ENCODE results near the gene PLPPR2.

DNA sequence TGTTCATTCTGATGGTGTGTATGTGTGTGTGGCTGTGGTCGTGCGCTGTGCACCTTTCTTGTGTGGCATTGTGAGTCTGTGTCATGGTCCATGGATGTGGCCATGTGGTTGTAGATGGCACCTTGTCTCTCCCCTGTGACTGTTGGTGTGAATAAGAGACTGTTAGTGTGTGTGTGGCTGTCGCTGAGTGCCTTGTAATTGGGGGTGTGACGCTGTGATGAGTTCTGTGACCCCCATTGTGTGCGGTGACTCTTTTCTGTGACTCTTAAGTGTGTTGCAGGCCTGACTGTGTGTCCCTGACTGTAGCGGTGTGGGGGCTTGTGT lies 804 bp downstream of the PLPPR2 start:
- TF ChIP-seq CTCF (IDR thresholded peaks at IDR 0.05; ENCODE audit: insufficient read depth, low read length) (no peak), REST (IDR thresholded peaks at IDR 0.05; ENCODE audit: insufficient replicate concordance, low read depth) (no peak), POLR2AphosphoS5 (IDR thresholded peaks at IDR 0.05; ENCODE audit: low read depth) (no peak; the same call in 1 of the 2 replicates), GABPA (IDR thresholded peaks at IDR 0.05; ENCODE audit: low read depth) (no peak)
